ENCODE results near the gene KIR2DL1.

GRCh38 chr19:54739587-54740497 is 29.8 kb upstream of the KIR2DL1 start:
- TF ChIP-seq POLR2A (IDR thresholded peaks at IDR 0.05; ENCODE audit: low read depth, low read length) (no peak), RAD21 (IDR thresholded peaks at IDR 0.05; ENCODE audit: low read length) (no peak), CEBPB (IDR thresholded peaks at IDR 0.05; ENCODE audit: low read depth, low read length) (no peak), RFX5 (IDR thresholded peaks at IDR 0.05; ENCODE audit: low read depth, low read length) (no peak), CHD1 (IDR thresholded peaks at IDR 0.05; ENCODE audit: low read depth, low read length) (no peak)
- TF ChIP-seq, protein P1, sequence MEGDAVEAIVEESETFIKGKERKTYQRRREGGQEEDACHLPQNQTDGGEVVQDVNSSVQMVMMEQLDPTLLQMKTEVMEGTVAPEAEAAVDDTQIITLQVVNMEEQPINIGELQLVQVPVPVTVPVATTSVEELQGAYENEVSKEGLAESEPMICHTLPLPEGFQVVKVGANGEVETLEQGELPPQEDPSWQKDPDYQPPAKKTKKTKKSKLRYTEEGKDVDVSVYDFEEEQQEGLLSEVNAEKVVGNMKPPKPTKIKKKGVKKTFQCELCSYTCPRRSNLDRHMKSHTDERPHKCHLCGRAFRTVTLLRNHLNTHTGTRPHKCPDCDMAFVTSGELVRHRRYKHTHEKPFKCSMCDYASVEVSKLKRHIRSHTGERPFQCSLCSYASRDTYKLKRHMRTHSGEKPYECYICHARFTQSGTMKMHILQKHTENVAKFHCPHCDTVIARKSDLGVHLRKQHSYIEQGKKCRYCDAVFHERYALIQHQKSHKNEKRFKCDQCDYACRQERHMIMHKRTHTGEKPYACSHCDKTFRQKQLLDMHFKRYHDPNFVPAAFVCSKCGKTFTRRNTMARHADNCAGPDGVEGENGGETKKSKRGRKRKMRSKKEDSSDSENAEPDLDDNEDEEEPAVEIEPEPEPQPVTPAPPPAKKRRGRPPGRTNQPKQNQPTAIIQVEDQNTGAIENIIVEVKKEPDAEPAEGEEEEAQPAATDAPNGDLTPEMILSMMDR (conservative IDR thresholded peaks at IDR 0.05; ENCODE audit: low read depth, low read length): no peak

Measured in IMR-90 (cell line).